Activated CD4-positive, alpha-beta T cell treated with anti-CD3 and anti-CD28 coated beads for 4 hours (primary cell): Measurements from ENCODE around the gene RGS7.

Experiments
- DNase-seq, 2 donors: peaks; one replicate each; pipeline ENCODE4 v3.0.0-alpha.2; 2020

Gene RGS7

DNA sequence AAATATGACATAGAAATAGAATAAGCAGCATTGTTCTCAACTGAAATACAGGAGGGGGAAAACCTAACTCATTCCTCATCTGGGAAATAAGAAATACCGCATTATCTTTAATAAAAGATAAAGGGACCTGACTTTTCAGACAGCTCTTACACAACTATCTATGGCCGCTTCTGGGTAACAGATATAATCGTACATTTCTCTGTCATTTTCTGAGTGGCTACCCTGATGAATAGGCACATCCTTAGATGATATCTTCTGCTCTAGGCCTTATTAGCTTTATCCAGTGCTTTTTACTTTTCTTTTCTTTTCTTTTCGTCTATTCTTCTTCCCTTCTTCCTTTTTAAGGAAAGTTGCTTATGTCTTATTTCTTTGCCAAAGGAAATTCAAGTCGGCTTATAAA is 388.1 kb downstream of the RGS7 start:
- no peak for DNase-seq

DNA sequence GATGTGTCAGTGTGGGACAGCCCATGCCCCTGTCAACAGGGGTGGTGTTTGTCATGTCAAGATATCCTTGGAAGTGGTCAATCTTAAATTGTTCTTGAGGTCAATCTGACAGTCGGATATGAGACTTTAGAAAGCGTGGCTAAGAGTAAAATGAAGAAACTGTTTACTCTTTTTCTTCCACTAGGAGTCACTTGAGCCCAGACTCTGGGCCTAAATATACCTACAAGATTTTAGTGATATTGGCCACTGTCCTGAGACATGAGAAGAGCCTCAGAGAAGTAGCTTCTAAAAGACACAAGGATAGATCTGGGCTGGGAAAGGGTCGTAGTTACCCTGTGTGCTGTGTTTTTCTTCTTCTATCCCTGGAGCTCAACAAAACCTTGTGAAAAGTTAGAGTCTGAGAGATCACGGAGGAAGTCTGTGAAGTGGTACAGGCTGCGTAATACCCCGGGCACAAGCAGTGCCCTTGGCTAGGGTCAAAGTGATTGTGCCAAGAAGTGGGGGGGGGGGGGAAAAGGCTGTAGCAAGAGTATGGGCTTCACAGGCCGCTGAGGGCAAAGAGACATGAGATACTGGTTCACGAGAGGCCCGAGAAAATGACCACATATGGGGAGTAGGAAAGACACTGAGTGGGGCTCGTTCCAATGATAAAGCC is 389.8 kb downstream of the RGS7 start:
- no peak for DNase-seq

DNA sequence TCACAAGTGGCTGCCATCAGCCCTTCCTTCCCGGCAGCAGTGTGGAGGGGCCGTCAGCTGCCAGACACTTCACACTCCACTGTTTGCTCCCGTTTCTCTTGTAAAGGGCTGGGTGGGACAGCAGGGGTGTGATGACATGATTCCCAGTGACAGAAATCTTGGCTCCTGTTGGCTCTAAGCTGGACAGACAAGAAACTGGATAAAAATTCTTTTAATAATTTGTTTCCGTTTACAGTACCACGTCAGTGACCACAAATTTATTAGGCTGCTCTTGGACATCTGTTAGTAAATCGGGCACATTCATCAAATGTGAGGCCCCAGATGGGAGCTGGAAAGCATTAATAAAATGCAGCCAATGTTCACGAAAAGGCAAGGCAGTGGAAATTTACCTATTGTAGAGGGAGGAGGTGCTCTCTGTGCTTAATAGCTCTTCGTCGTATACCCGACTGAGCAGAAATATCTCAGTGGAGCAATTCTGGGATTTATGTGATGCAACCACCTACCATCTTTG is 391.4 kb downstream of the RGS7 start:
- DNase-seq = no peak

DNA sequence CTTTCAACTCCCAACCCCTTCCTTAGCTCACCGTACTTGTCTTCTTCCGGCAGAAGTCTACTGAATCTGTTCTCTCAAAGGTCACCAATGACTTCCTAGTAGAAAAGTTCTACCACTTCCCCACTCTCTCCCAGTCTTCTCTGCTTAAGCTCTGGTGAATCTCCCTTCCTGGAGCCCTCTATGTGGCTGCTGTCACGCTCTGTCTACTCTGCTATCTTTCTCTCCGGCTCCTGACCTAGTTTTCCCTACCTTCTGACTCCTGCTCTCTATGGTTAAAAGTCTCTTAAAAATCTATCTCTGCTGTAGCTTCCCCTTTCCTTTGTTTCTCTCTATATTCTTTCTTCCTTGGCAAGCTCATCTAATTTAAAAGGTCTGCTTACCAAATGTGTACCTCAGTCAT is 394.9 kb downstream of the RGS7 start:
- DNase-seq = no peak

DNA sequence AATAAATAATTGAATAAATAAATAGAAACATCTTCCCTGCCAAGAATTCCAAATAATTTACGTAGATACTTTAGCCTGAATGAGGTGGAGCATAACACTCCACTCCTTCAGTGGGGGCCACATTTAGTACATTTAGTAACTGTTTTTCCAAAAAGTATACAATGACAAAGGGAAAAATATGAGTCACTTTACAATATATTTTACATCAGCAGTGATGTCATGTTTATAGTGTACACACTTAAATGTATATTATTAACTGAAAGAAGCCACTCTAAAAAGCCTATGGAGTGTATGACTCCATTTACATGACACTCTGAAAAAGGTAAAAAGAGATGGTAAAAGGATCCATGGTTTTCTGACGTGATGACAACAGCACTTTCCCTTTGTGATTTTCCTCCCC is 400.6 kb downstream of the RGS7 start:
- no peak for DNase-seq

DNA sequence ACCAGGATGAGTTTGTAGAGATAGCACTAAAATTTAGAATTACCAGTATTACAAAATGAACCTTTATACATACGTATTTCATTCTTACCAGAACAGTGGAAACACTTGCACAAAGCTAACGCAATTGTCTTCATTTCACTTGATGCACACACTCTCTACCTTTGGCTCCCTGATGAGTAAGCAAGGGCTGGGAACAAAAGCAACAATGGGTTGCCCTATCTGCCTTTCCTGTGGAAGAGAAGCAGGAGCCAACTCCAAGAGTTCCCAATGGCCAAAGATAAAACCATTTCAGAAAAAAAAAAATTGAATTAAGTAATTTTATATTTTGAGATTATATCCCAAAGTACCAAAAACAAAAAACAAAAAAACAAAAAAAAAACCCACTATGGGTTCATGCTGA is 401.0 kb downstream of the RGS7 start:
- DNase-seq = no peak

DNA sequence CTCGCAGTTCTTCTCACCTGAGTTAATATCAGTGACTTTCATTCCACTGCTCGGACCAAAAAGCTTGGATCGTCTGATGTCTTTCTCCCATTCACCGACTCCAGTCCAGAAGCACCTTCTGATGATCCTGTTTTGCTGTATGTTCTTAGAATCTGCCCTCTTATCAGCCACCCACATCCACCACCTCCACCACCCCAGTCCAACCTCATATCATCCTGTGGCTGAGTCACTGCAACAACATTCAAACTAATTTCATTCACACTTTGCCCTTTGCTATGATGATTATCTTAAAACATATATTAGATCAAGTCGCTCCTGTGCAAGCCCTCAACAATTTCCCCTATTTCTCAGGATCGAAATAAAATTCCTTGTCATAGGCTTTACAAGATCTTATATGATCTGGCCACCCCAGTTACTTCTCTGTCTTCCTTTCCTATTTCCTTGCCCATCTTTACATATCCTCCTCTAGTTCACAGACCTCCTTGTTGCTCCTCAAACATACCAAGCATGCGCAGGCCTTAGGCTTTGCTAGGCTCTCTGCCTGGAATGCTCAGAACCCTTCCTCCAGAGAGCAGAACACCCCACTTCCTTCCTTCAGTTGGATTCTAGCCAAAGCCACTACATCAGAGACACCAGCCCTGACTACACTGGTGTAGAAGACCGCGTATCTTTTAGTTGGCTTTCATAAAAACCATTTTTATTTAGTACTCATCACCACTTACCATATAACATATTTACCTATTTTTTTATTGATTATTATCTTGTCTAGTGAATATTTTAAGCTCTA is 409.4 kb downstream of the RGS7 start:
- DNase-seq = no peak

DNA sequence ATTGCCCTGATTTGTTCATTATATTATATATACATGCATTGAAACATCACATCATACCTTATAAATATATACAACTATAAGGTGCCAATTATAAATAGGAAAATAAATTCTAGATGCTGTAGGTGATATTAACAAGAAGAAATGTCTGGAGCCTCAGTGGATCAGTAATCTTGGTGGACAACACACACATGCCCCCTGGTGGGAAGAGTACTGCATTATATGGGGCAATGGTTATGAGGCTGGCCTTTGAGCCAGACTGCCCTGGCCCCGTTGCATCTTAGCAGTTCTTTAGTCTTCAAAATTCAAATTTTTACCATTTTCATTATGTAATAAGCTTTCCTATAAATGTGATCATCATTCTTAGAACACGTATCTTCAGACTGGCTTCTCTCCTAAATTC is 410.1 kb downstream of the RGS7 start:
- no peak for DNase-seq

DNA sequence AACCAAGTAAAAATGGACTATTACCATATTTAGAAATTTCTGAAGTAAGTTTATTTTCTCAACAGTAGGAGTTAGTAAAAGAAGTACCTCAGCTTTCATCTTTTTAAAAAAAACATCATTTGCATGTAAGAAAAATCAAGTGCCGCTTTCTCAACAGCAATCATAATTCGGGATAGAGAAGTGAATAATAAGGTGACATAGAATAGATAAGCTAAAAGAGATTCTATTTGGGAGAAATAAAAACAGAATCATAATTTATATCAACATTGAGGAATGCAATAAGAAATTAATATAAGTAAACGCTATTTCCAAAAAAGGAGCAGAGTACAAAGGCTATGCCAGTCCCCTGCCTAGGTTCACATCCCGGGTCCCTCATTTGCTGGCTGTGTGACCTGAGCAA is 414.1 kb downstream of the RGS7 start:
- DNase-seq = no peak

DNA sequence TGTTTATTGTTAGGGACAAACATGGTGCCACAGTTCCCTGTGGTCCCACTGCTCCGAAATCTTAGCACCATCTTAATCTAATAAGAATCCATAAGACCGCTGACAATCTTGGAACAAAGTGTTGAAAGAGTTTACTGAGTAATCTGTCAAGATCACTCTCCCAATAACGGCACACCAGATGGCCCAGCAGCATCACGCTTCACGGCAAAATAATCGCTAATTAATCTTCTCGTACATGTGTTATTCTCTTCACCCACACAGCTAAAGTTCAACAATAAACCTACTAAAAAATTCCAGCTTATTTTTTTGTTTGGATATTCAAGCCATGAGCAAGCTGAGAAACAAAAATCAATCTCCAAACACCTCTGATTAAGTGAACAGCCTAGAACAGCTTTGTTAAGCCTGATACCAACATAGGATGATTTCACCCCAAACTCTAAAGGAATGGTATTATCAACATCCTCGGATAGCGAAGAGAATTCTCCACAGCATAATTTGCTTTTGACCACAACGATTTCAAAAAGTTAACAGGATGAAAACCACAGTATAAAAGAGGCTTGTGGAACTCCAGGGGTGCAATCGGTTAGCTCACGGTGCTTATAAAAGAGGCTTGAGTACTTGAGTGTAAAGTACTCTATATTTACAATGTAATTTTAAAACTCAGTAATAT is 415.2 kb downstream of the RGS7 start:
- no peak for DNase-seq

DNA sequence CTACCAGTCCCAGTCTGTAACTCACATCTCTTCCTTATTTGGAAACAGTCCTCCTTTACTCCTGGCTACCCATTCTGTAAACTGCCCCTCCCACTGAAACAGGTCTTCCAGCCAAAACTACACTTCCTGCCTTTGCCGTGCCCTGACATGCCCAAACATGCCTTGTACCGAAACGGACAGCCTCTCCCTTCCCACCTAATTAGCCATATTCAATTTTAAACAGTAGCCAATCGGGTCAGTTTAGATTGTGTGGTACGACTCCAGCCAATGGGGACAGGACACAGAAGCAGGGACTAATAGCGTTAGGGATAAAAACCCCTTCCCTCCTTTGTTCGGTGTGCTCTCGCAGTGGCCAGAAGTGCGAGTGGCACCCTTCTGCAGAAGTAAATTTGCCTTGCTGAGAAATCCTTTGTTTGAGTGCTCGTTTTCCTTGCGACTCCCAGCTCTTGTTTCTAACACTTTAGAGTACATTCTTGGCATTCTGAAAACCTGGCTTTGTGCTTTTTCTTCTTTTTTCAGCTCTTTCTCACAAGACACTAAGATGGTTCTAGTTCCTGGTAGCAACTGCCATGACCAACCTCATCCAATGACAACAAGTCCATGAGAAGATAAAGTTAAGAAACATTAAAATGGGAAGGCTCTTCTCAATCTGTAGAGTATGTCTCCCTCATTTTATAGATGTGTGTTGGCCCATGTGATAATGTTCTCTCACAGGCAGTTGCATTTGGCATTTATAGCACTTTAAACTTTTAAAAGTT is 419.9 kb downstream of the RGS7 start:
- DNase-seq = no peak

DNA sequence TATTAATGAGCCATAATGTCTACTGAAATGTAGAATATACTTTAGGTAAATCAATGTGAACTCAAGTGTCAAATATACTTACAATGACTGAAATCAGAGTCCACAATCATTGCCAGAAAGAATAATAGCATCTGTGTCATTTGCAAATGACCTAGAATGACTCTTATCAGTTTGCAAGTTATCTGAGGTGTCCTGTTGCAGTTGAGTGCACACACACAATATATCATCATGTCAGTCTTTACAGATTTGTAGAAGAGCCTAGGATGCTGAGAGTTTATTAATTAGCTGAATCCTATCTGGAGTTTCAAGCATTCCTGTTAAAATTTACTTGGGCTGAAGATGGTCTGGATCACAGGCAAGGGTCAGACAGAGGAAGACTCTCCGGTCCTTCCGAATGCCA is 421.1 kb downstream of the RGS7 start:
- no peak for DNase-seq

DNA sequence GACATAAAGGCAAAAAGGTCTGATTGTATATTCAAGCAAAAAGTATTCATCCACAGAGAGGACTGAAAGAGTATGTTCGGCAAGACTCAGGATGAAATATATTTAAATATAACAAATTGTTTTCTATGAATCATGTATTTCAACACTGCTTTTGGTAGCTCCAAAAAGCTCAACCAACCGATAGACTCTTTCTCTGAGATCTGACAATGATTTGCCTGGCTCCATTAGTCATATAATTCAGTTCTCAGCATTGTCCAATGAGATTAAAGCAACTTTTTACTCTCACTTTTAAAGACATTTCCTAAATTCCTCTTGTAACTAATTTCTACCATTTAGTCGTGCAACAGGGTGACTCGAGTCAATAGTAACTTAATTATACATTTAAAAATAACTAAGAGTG is 426.0 kb downstream of the RGS7 start:
- DNase-seq = no peak

DNA sequence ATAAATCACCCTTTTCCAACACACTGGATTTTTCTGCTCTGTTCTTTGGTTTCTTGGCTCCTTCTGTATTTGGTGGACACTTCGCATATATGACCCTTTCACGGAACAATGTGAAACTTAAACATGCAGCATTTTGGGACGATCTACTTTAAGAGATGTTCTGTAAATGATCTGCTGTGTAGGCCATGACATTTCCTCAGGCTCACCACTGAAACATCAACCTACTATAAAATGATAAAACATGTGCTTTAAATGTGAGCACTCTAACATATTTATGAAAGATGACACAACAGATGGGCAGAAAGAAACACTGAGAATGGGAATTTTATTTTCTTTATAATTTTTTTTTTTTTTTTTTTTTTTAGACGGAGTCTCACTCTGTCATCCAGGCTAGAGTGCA is 428.7 kb downstream of the RGS7 start:
- no peak for DNase-seq

DNA sequence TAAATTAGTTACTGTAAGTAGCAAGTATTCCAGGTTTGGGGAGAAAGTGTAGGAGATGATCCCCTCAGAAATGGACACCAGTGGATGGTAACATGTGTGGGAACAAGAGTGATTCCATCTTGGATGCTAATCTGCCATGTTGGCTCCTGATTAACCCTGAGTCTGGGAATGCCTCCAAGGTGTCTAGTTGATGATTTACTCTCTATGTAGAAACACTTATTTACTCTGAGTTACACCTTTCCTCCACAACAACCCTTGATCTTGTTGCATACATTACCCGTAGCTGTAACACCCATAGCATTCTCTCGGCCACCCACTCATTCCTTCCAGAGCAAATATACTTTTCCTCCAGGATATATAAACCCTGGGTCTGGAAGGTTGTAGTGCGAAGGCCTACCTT is 429.2 kb downstream of the RGS7 start:
- DNase-seq = no peak

DNA sequence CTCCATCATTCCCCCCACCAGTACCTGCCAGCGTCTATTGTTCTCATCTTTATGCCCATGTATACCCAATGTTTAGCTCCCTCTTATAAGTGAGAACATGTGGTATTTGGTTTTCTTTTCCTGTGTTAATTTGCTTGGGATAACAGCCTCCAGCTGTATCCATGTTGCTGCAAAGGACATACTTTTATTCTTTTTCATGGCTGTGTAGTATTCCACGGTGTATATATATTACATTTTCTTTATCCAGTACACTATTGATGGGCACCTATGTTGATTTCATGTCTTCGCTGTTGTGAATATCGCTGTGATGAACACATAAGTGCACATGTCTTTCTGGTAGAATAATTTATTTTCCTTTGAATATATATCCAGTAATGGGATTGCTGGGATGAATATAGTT is 431.7 kb downstream of the RGS7 start:
- DNase-seq = no peak

DNA sequence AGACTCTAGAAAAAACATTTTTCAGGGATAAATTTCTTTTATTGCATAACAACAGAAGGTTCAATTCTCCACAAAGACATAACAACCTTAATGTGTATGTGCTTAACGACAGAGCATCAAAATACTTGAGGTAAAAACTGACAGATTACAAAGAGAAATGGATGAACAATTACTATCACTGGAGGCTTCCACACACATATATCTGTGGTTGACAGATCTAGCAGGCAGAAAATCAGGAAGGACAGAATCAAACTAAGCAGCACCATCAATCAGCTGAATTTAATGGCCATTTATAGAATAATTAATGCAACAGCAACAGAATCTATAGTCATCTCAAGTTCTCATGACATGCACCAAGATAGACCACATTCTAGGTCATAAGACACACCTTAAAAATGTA is 439.0 kb downstream of the RGS7 start:
- no peak for DNase-seq

DNA sequence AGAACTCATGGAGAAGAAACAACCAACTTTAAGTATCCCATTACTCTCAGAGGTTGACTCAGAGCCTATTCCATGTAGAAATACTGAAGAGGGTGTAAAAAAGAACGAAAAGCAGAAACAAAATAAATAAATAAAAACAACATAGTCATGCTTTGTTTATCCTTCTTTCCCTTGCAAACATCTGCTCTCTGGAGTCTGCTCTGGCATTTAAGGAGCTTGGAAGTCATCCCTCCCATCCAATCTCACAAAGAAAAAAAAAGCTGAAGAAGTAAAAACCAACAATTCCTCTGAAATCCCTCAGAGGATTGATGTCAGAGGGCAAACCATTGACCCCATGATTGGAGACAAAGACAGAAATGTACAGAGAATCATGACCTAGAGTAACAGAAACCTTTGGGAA is 442.5 kb downstream of the RGS7 start:
- DNase-seq = no peak

DNA sequence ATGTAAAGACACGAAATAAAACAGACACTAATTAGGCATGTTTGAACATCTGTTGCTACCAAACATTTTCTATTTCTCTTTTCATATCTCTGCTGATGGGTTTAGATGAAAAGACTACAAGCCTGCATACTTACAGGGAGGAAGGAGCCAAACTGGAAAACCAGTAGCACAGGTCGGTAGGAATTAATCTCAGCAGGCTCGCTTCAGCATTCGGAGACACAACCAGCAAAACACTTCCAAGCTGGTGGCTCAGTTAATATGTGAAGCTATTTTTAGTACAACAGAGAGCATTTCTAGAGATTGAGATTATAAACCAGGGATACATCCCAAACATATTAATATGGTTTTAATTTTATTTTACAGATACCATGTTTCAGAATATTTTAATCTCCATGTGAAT is 444.2 kb downstream of the RGS7 start:
- no peak for DNase-seq

DNA sequence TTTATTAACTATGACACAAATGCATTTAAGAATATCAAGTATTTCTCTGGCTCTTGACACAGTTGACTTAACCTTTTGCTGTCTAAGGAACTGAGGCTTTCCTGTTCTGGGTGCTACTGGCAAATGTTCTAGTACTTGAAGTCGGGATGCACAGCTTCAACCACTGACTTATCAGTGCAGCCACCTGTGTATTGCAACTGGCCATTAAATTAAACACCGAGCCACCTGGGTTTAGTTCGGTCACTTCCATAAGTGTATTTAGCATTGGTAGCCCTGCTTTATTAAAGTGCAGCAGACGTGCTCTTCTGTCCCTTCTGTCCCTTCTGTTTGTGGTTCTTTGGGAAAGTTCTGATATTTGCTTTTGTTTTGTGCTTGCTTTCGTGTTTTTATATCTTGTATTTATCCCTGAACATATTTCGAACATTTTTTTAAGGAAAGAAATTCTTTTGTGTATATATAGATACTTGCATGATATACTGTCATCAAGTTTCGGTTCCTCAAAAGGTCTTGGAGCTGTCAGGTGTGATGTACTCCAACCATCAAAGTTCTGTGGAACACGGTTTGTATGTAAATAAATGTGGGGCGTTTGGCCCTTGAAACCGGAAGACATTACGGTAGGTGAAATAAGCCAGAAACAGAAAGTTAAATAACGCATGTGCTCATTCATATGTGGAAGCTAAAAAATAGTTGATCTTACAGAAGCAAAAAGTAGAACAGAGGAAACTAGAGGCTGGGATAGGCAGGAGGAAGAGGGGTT is 447.1 kb downstream of the RGS7 start:
- no peak for DNase-seq

DNA sequence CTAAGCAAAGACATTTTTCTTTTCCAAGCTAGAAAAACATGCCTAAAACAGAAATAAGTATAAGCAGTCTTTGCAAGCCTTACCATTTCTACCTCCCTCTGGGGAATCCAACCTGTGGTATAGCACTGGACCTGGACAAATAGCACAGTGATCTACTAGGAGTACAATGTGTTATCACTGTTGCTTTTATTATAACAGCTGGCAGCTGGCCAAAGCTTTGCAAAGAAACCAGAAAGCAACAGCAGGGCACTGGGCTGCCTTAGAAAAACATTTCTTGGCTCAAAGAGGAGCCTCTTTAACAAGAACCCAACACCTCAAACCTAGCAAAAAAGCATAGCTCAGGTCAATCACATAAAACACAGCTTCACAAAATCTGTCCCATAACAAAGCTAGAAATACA is 450.5 kb downstream of the RGS7 start:
- DNase-seq = no peak

DNA sequence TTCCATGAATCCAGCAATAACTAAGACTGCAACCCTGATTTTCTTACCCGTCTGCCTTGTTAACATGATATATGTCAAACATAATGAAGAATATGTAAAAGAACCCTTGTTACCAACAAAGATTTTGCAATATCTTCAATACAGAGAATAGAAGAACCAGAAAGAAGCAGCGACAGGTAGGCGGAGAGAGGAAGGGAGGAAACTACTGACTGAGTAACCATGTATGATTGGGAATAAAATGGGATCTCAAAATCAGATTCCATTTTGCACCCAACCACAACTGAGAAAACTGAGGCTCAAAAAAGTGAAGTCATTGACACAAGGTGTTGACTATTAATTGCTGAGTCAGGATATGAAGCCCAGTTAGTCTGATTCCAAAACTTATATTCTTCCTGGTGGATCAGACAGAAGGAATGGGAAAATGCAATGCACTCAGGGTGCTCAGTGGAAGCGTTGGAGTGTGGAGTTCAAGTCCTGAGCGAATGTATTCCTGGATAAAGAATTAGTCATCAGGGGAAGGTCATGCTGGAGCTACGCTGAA is 451.7 kb downstream of the RGS7 start:
- no peak for DNase-seq
